Activated CD8-positive, alpha-beta T cell treated with anti-CD3 and anti-CD28 coated beads for 36 hours (primary cell): Measurements from ENCODE around the gene POLR3GL. TPM values are rescaled to one million over a fixed set of nuclear protein-coding genes. Genes with fewer than 3 reads are reported as not detected.

Experiments used
- ATAC-seq: fragments of 200-7000 bp; cut with Tn5 transposase; one replicate; pipeline ENCODE4 v1.10.0; 2021; ENCODE audit warnings: mild to moderate bottlenecking, moderate library complexity
- CTCF ChIA-PET: fragments of 350-600 bp; sonication (Branson Sonifier 250); formaldehyde crosslinking; loops from one replicate; lab custom pipeline; 2021; ENCODE audit warnings: antibody characterized with exemption; lab: Charles Lee
- POLR2A ChIA-PET: fragments of 350-600 bp; sonication (Branson Sonifier 250); formaldehyde crosslinking; loops from one replicate; lab custom pipeline; 2021; ENCODE audit warnings: antibody characterized with exemption; lab: Charles Lee
- DNase-seq: peaks from one replicate; pipeline ENCODE4 v3.0.0-alpha.2; 2020
- H3K27ac Mint-ChIP-seq: one replicate; pipeline ENCODE4 v1.8.0; 2021; ENCODE audit warnings: mild to moderate bottlenecking, mixed read lengths
- H3K27me3 Mint-ChIP-seq: one replicate; pipeline ENCODE4 v1.8.0; 2021; ENCODE audit warnings: mixed read lengths
- H3K36me3 Mint-ChIP-seq: one replicate; pipeline ENCODE4 v1.8.0; 2021; ENCODE audit warnings: low read depth, mixed read lengths
- H3K4me1 Mint-ChIP-seq: one replicate; pipeline ENCODE4 v1.8.0; 2021; ENCODE audit warnings: low read depth, mixed read lengths
- H3K4me3 Mint-ChIP-seq: one replicate; pipeline ENCODE4 v1.8.0; 2021; ENCODE audit warnings: mild to moderate bottlenecking, moderate library complexity, mixed read lengths
- H3K9me3 Mint-ChIP-seq: one replicate; pipeline ENCODE4 v1.8.0; 2021; ENCODE audit warnings: mixed read lengths
- intact Hi-C: fragments of 100-400 bp; cut with micrococcal nuclease; formaldehyde crosslinking; loops from one replicate; pipeline ENCODE4 v1.10.0; 2022
- total RNA-seq, 2 experiments: library from RNA; stranded (reverse); gene quantifications; one replicate each; pipeline ENCODE4 v1.2.3, GENCODE V29; 2021
- TF ChIP-seq, protein P1 (sequence below): fragments of 200-600 bp; IDR thresholded peaks from one replicate; pipeline ENCODE4 v1.8.0; 2022; ENCODE audit warnings: antibody characterized with exemption, mild to moderate bottlenecking

POLR3GL gene, protein sequence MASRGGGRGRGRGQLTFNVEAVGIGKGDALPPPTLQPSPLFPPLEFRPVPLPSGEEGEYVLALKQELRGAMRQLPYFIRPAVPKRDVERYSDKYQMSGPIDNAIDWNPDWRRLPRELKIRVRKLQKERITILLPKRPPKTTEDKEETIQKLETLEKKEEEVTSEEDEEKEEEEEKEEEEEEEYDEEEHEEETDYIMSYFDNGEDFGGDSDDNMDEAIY
- 10 to 100 TPM; 22.3 to 23.3 TPM for total RNA-seq

DNA sequence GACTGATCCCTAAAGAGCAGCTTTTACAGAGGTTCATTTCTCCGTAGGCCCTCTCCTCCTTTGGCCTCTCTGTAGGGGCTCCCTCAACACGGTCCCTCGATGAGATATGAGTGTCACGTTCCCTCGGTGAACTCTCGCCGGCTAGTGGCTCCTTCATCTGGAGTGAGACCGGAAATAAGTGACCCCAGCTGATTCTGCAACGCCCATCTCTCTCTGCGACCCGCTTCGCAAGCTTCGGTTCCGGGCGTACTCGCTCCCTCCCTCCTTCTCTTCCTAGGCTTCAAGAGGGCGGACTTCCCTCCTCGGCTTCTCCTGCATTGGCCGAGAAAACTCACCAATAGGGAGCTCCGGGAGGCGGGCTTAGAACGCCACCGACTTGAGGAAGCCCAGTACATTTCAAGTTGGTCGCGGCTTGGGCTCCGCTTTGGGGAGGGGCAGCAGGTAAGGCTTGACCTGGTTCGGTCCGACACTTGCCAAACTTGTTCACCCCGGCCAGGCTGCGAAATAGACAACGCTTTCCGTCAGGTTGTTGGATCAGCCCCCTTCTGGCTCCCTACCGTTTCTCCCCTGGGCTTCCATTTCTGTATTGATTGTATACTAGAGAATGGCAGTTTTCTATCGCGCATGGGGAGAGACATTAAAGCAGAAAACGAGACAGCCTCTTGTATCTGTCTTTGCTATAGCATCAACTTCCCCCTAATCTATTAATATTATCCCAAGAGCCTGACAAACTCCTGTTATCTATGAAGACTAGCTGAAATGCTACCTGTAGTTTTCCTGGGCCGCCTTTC, at the start of gene POLR3GL, which contains the start of gene ANKRD34A:
Gene POLR3GL (plus strand): TSS at position 363 of the 791 bp plus-strand sequence. CDS start 10,176 bp downstream, outside the sequence.
Gene ANKRD34A (minus strand): TSS at position 248 of the 791 bp plus-strand sequence. CDS start 2,816 bp downstream, outside the sequence.
- POLR2A ChIA-PET = interaction anchor here (0.9 to 12.8 kb wide), 19 partner anchors 10 to 105 kb away, joined by 3 to 160 read pairs (median 6); partner anchors contain the start of genes PEX11B, PIAS3, RBM8A and TXNIP
- H3K4me3 Mint-ChIP-seq = peak within 1 kb of the TSS; percentile 92
- intact Hi-C loops = loop anchor here (2.0 to 5.0 kb wide), 2 partner anchors 32 to 37 kb away; partner anchors contain the start of genes RBM8A and TXNIP
- TF ChIP-seq, protein P1, sequence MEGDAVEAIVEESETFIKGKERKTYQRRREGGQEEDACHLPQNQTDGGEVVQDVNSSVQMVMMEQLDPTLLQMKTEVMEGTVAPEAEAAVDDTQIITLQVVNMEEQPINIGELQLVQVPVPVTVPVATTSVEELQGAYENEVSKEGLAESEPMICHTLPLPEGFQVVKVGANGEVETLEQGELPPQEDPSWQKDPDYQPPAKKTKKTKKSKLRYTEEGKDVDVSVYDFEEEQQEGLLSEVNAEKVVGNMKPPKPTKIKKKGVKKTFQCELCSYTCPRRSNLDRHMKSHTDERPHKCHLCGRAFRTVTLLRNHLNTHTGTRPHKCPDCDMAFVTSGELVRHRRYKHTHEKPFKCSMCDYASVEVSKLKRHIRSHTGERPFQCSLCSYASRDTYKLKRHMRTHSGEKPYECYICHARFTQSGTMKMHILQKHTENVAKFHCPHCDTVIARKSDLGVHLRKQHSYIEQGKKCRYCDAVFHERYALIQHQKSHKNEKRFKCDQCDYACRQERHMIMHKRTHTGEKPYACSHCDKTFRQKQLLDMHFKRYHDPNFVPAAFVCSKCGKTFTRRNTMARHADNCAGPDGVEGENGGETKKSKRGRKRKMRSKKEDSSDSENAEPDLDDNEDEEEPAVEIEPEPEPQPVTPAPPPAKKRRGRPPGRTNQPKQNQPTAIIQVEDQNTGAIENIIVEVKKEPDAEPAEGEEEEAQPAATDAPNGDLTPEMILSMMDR = no peak
- CTCF ChIA-PET = interaction anchor here (0.7 to 8.9 kb wide), 16 partner anchors 9 to 140 kb away, joined by 3 to 93 read pairs (median 4); partner anchors contain the start of genes NUDT17, POLR3C, RBM8A and RNF115
- H3K4me1 Mint-ChIP-seq = peaks cover 27% of the 10 kb centered on the region
- no peaks in the 10 kb centered on the region for H3K27me3 Mint-ChIP-seq
- DNase-seq = peak; percentile 98
- H3K9me3 Mint-ChIP-seq = peaks cover 6% of the 10 kb centered on the region
- peak; percentile 88 for ATAC-seq
- peaks cover 33% of the 10 kb centered on the region for H3K36me3 Mint-ChIP-seq
- peak within 1 kb of the TSS; percentile 91 for H3K27ac Mint-ChIP-seq

DNA sequence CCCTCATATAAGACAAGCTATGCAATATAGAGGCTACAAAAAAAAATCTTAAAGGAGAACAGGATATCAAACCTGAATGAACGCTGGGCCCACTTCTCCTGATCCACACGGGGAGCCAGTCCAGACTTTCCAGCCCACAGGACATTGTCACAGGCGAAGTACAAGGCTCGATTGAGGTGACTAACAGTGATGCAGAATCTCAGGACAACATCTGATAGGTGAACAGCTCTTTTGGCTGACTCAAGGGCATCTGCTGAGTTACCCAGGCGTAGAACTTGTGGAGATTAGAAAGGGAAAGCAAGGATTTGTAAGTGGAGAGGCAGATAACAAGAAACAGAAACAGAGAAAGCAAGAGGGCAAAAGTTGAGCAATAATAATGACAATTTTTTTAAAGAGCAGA, 47.7 kb upstream of the POLR3GL start:
- DNase-seq (no peak), ATAC-seq (no peak)
- TF ChIP-seq, protein P1 = no peak
- Mint-ChIP-seq H3K27ac (peak overlapping the region; percentile 47), H3K27me3 (no peaks in the 10 kb centered on the region), H3K9me3 (no peaks in the 10 kb centered on the region), H3K4me3 (peak overlapping the region; percentile 96), H3K36me3 (peaks cover 40% of the 10 kb centered on the region), H3K4me1 (peaks cover 44% of the 10 kb centered on the region)
- intact Hi-C loops = loop anchor here (10.0 kb wide), 1 partner anchor 72 kb away; the partner anchor contains the start of gene NUDT17
- POLR2A ChIA-PET = interaction anchor here (0.6 to 4.3 kb wide), 7 partner anchors 10 to 120 kb away, joined by 3 to 34 read pairs (median 3); partner anchors contain the start of genes ANKRD34A, POLR3GL and RBM8A
- CTCF ChIA-PET = interaction anchor here (1.8 to 3.0 kb wide), 6 partner anchors 11 to 72 kb away, joined by 4 to 11 read pairs (median 6); partner anchors contain the start of genes ANKRD34A, NUDT17, PIAS3 and POLR3GL

DNA sequence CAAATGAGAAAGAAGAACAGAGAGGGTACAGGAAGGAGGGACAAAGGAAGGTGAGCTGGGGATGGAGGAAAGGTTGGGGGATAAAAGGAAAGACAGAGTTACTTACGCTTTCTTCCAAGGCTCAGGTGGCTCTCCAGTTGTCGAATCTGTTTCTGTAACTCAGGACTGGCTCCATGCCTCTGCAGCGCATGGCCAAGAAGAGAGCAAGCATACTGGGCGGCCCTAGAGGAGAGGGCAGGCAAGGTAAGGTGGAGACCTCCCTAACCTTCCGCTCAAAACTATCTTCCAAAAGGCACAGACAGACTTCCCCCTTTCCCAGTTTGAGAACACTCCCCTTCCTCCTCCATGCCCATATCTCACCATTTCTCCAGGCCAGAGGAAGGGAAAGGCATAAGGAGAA, 46.9 kb upstream of the POLR3GL start:
- Mint-ChIP-seq H3K27me3 (no peaks in the 10 kb centered on the region), H3K4me3 (peak overlapping the region; percentile 96), H3K9me3 (no peaks in the 10 kb centered on the region), H3K4me1 (peaks cover 49% of the 10 kb centered on the region), H3K27ac (peak overlapping the region; percentile 97), H3K36me3 (peaks cover 40% of the 10 kb centered on the region)
- ATAC-seq = no peak
- DNase-seq = no peak
- TF ChIP-seq, protein P1 = no peak
- POLR2A ChIA-PET = interaction anchor here (1.2 to 4.3 kb wide), 7 partner anchors 10 to 79 kb away, joined by 3 to 34 read pairs (median 7); partner anchors contain the start of genes ANKRD34A, POLR3GL, RBM8A and TXNIP
- intact Hi-C loops = loop anchor here (10.0 kb wide), 1 partner anchor 73 kb away; the partner anchor contains the start of gene NUDT17
- CTCF ChIA-PET = interaction anchor here (1.1 to 2.1 kb wide), 6 partner anchors 10 to 73 kb away, joined by 3 to 6 read pairs (median 4); partner anchors contain the start of genes ANKRD34A, POLR3GL and RBM8A

DNA sequence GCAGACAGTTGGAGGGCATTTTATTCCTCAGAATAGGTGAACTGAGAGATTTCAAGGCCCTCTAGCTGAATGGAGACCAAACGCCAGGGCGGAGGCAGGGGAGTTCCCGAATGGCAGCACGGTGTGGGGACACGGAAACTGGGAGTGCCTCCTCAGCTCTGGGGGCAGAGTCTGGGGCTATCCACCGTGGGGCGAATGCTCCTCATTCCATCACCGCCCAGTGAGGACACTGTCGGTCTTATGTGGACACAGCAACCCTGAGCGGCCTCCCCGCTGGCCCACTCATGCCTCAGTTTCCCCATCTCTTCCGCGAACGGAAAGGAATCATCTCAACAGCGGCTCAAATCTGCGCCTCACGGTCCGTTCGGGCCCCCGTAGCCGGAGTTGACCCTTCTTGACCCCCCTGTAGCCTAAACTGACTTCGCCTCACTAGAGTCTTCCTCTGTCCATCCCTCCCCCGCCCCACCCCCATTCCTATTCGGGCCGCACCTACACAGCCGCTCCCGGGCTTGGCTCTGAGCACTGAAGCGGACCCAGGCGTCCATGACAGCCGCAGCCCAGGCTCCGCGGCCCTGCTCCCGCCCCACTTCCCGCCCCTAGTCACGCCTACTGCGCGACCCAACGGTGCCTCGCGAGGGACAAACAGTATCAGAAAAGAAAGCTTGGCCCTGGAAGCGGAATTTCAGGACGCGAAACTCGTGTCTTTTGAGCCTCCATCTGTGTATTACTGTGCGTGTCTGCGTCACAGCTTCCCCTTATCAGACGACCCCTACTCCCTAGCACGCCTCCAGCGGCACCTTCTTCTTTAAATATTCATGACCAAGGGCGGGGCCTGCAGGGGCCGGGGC, 46.1 kb upstream of the POLR3GL start, which contains the start of gene PEX11B:
Gene PEX11B (minus strand): TSS at position 574 of the 848 bp plus-strand sequence. CDS start 29 bp downstream, at position 545.
- ATAC-seq = peak; percentile 92
- Mint-ChIP-seq H3K27ac (peak within 1 kb of the TSS; percentile 97), H3K4me3 (peak within 1 kb of the TSS; percentile 96), H3K9me3 (no peaks in the 10 kb centered on the region), H3K4me1 (peaks cover 51% of the 10 kb centered on the region), H3K36me3 (peaks cover 42% of the 10 kb centered on the region), H3K27me3 (no peaks in the 10 kb centered on the region)
- TF ChIP-seq, protein P1 = no peak
- peak; percentile 96 for DNase-seq
- intact Hi-C loops = loop anchor here (10.0 kb wide), 1 partner anchor 74 kb away; the partner anchor contains the start of gene NUDT17
- ChIA-PET CTCF (interaction anchor here (1.1 to 2.1 kb wide), 8 partner anchors 9 to 74 kb away, joined by 3 to 7 read pairs (median 4); partner anchors contain the start of genes ANKRD34A, POLR3GL and RBM8A), POLR2A (interaction anchor here (0.6 to 4.3 kb wide), 27 partner anchors 9 to 637 kb away, joined by 3 to 34 read pairs (median 4); partner anchors contain the start of genes ANKRD34A, ITGA10, LIX1L and NUDT17)
